HEK293T (cell line): ENCODE data around the gene GRAMD4.

Experiments
- ARNT ChIP-seq: fragments of 450-650 bp; IDR thresholded peaks from 2 replicates; pipeline ENCODE4 v1.6.1; 2017; ENCODE audit warnings: mild to moderate bottlenecking
- BHLHE40 ChIP-seq: fragments of 450-650 bp; IDR thresholded peaks from 2 replicates; pipeline ENCODE4 v1.6.1; 2016; ENCODE audit warnings: mild to moderate bottlenecking, moderate library complexity, borderline replicate concordance
- CTBP1 ChIP-seq: fragments of 450-650 bp; IDR thresholded peaks from 2 replicates; pipeline ENCODE4 v1.6.1; 2016; ENCODE audit warnings: borderline replicate concordance
- ELF4 ChIP-seq: fragments of 450-650 bp; IDR thresholded peaks from 2 replicates; pipeline ENCODE4 v1.6.1; 2017; ENCODE audit warnings: antibody characterized with exemption
- FOXM1 ChIP-seq: fragments of 450-650 bp; IDR thresholded peaks from 2 replicates; pipeline ENCODE4 v1.6.1; 2017; ENCODE audit warnings: mild to moderate bottlenecking, borderline replicate concordance
- HDGF ChIP-seq: fragments of 450-650 bp; IDR thresholded peaks from 2 replicates; pipeline ENCODE4 v1.6.1; 2017; ENCODE audit warnings: antibody characterized with exemption, borderline replicate concordance
- NFRKB ChIP-seq: fragments of 450-650 bp; IDR thresholded peaks from 2 replicates; pipeline ENCODE4 v1.6.1; 2016; ENCODE audit warnings: mild to moderate bottlenecking, moderate library complexity
- SP1 ChIP-seq: fragments of 450-650 bp; IDR thresholded peaks from 2 replicates; pipeline ENCODE4 v1.6.1; 2017
- SUZ12 ChIP-seq: fragments of 450-650 bp; IDR thresholded peaks from 2 replicates; pipeline ENCODE4 v1.6.1; 2016; ENCODE audit warnings: mild to moderate bottlenecking
- TARDBP ChIP-seq: fragments of 450-650 bp; IDR thresholded peaks from 2 replicates; pipeline ENCODE4 v1.6.1; 2016
- ZNF384 ChIP-seq: fragments of 450-650 bp; IDR thresholded peaks from 2 replicates; pipeline ENCODE4 v1.6.1; 2016

- no peak for TF ChIP-seq TARDBP
- TF ChIP-seq HDGF, result no peak
- no peak for TF ChIP-seq SP1
- TF ChIP-seq ELF4, result no peak
- no peak for TF ChIP-seq CTBP1
- no peak for TF ChIP-seq BHLHE40
- TF ChIP-seq FOXM1, result no peak
- TF ChIP-seq NFRKB, result no peak
- no peak for TF ChIP-seq ARNT
- TF ChIP-seq SUZ12, result no peak
- no peak for TF ChIP-seq ZNF384
These were observed 47.9 kb downstream of the GRAMD4 start for GRCh38 chr22:46668116-46668515.
